ENCODE measurements around the gene THAP11.

DNA sequence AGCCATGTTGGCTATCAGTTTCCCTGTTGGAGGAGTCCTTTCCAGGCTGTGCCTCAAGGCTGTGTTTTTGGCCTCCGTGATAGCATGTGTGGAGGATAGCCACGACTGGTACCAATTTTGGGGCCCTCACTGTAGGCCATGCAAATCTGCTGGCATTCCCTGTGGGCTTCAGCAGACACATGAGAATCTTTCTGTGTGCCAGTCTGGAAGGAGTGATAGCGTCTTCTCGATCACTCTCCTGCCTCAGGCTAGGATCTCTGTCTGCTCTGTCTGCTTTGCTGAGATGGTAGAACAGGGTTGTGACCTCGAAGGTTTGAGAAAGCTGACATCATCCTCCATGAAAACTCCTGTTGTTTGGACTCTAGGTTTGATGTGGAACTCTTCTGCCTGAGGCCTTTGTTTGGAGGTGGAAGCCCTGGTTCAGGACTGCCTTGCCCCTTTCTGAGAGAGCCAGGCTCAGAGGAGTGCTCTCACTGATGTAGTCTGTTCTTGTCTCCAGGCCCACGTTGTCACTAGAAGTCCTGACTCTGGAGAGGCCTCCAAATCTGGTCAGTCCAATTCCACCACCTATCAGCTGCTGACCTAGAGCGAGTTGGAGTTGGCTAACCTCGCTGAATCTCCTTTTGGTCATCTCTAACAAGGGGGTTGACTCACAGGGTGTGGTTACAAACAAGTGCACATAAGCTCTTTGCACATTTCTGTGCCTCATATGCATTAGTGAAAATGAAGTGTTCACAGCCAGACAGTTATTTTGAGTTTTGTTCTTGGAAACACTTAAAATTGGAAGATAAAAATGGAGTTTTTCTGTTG is 18.7 kb downstream of the THAP11 start:
- TF ChIP-seq EP300 (IDR thresholded peaks at IDR 0.05) (no peak), POLR2AphosphoS5 (IDR thresholded peaks at IDR 0.05) (no peak), POLR2A (IDR thresholded peaks at IDR 0.05) (no peak)
- TF ChIP-seq, protein P1, sequence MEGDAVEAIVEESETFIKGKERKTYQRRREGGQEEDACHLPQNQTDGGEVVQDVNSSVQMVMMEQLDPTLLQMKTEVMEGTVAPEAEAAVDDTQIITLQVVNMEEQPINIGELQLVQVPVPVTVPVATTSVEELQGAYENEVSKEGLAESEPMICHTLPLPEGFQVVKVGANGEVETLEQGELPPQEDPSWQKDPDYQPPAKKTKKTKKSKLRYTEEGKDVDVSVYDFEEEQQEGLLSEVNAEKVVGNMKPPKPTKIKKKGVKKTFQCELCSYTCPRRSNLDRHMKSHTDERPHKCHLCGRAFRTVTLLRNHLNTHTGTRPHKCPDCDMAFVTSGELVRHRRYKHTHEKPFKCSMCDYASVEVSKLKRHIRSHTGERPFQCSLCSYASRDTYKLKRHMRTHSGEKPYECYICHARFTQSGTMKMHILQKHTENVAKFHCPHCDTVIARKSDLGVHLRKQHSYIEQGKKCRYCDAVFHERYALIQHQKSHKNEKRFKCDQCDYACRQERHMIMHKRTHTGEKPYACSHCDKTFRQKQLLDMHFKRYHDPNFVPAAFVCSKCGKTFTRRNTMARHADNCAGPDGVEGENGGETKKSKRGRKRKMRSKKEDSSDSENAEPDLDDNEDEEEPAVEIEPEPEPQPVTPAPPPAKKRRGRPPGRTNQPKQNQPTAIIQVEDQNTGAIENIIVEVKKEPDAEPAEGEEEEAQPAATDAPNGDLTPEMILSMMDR (IDR thresholded peaks at IDR 0.05) = no peak

All from upper lobe of left lung (tissue), 4 donors.